H1 (cell line): ENCODE measurements around the gene POLA2. TPM values are rescaled to one million over a fixed set of nuclear protein-coding genes. Genes with fewer than 3 reads are reported as not detected.

Experiments used
- CTCF ChIA-PET: fragments of 300-600 bp; sonication (Branson Sonifier 250); formaldehyde crosslinking; loops from one replicate; lab custom pipeline; 2021; ENCODE audit not compliant: partially characterized antibody; lab: Charles Lee
- POLR2A ChIA-PET: fragments of 300-600 bp; sonication (Branson Sonifier 250); formaldehyde crosslinking; loops from one replicate; lab custom pipeline; 2021; ENCODE audit warnings: inconsistent platforms; ENCODE audit not compliant: partially characterized antibody; lab: Charles Lee
- DNase-seq, 2 experiments: peaks; one replicate each; pipeline versions ENCODE4 v3.0.0 to v3.0.0-alpha.2; 2010 to 2022; ENCODE audit warnings: low spot score in 2 of 2, low read depth in 1 of 2, mixed read lengths in 1 of 2
- FAIRE-seq: peaks from 2 replicates; lab custom pipeline; 2011; peaks lifted over from hg19 to GRCh38; lab: Jason Lieb, UNC
- H2AFZ ChIP-seq: 2 replicates; pipeline ENCODE4 v1.8.1; 2012; ENCODE audit warnings: low read length, inconsistent platforms
- H2AK5ac ChIP-seq: 2 replicates; pipeline ENCODE4 v1.6.1; 2013; ENCODE audit warnings: low read depth, low read length
- H2BK120ac ChIP-seq: replicated peaks from 2 replicates; pipeline ENCODE3; 2013; ENCODE audit warnings: low read depth, low read length, inconsistent platforms
- H2BK12ac ChIP-seq: 2 replicates; pipeline ENCODE4 v1.6.1; 2013; ENCODE audit warnings: low read depth, low read length
- H2BK15ac ChIP-seq: 2 replicates; pipeline ENCODE4 v1.6.1; 2013; ENCODE audit warnings: low read length
- H2BK20ac ChIP-seq: 2 replicates; pipeline ENCODE4 v1.6.1; 2013; ENCODE audit warnings: low read length
- H2BK5ac ChIP-seq: 2 replicates; pipeline ENCODE4 v1.6.1; 2013; ENCODE audit warnings: low read depth, low read length
- H3K14ac ChIP-seq: 2 replicates; pipeline ENCODE4 v1.6.1; 2013; ENCODE audit warnings: inconsistent platforms; ENCODE audit not compliant: insufficient read length
- H3K18ac ChIP-seq: 2 replicates; pipeline ENCODE4 v1.6.1; 2013; ENCODE audit warnings: low read length; ENCODE audit errors: extremely low read depth
- H3K23ac ChIP-seq: 2 replicates; pipeline ENCODE4 v1.6.1; 2013; ENCODE audit warnings: inconsistent platforms; ENCODE audit not compliant: insufficient read length
- H3K23me2 ChIP-seq: 2 replicates; pipeline ENCODE4 v1.6.1; 2013; ENCODE audit warnings: low read depth, low read length
- H3K27ac ChIP-seq: 2 replicates; pipeline ENCODE4 v1.6.1; 2011; ENCODE audit warnings: low read depth, low read length, inconsistent platforms
- H3K27me3 ChIP-seq, 4 experiments: replicated peaks in 1 of 4; 1 replicate in 1 of 4; 2 replicates in 3 of 4; pipeline versions ENCODE4 v1.6.1 to v1.8.1; 2011 to 2013; ENCODE audit warnings: low read length in 3 of 4, mild to moderate bottlenecking in 3 of 4, inconsistent platforms in 2 of 4, mixed read lengths in 2 of 4, moderate library complexity in 1 of 4; ENCODE audit not compliant: control insufficient read depth in 3 of 4, insufficient read depth in 3 of 4; ENCODE audit errors: extremely low read depth in 1 of 4
- H3K36me3 ChIP-seq, 4 experiments: 2 replicates each; pipeline versions ENCODE4 v1.6.1 to v1.8.1; 2011 to 2013; ENCODE audit warnings: mild to moderate bottlenecking in 4 of 4, low read length in 3 of 4, moderate library complexity in 2 of 4, control low read depth in 1 of 4, inconsistent platforms in 1 of 4; ENCODE audit not compliant: insufficient read depth in 4 of 4, control insufficient read depth in 2 of 4
- H3K4ac ChIP-seq: replicated peaks from 2 replicates; pipeline ENCODE3; 2013; ENCODE audit warnings: low read length, low read depth, mixed read lengths, inconsistent platforms; ENCODE audit not compliant: insufficient read length
- H3K4me1 ChIP-seq, 4 experiments: replicated peaks in 1 of 4; 1 replicate in 1 of 4; 2 replicates in 3 of 4; pipeline versions ENCODE4 v1.6.1 to v1.8.1; 2011 to 2013; ENCODE audit warnings: low read length in 3 of 4, inconsistent platforms in 2 of 4, mixed read lengths in 1 of 4; ENCODE audit not compliant: insufficient read depth in 4 of 4, control insufficient read depth in 3 of 4
- H3K4me2 ChIP-seq, 2 experiments: 2 replicates each; pipeline versions ENCODE4 v1.6.1 to v1.8.1; 2011 to 2013; ENCODE audit warnings: low read depth in 2 of 2, low read length in 2 of 2, control low read depth in 1 of 2, inconsistent platforms in 1 of 2, mild to moderate bottlenecking in 1 of 2; ENCODE audit not compliant: insufficient read depth in 1 of 2
- H3K4me3 ChIP-seq, 4 experiments: fragments of 200-600, 300-600 bp in 1 of 4; sonication (generic), shearing (Covaris generic), sonication (Bioruptor Twin) in 1 of 4; 2 replicates each; pipeline versions ENCODE4 v1.5.1 to v1.8.1; 2011 to 2016; ENCODE audit warnings: low read length in 4 of 4, low read depth in 3 of 4, control low read depth in 2 of 4, inconsistent platforms in 2 of 4, mild to moderate bottlenecking in 2 of 4, mixed read lengths in 1 of 4, moderate library complexity in 1 of 4; ENCODE audit not compliant: insufficient read depth in 2 of 4; ENCODE audit errors: extremely low read depth in 1 of 4
- H3K56ac ChIP-seq: replicated peaks from 2 replicates; pipeline ENCODE3; 2013; ENCODE audit warnings: low read depth, mild to moderate bottlenecking, mixed read lengths, low read length, inconsistent platforms; ENCODE audit not compliant: insufficient read length
- H3K79me1 ChIP-seq: 2 replicates; pipeline ENCODE4 v1.6.1; 2013; ENCODE audit warnings: low read depth, low read length, control low read depth
- H3K79me2 ChIP-seq, 2 experiments: 2 replicates each; pipeline versions ENCODE4 v1.6.1 to v1.8.1; 2012 to 2013; ENCODE audit warnings: low read length in 2 of 2, mild to moderate bottlenecking in 2 of 2, inconsistent platforms in 1 of 2; ENCODE audit not compliant: insufficient read depth in 2 of 2, control insufficient read depth in 1 of 2
- H3K9ac ChIP-seq, 4 experiments: replicated peaks in 1 of 4; 1 replicate in 1 of 4; 2 replicates in 3 of 4; pipeline versions ENCODE4 v1.6.1 to v1.8.1; 2011 to 2013; ENCODE audit warnings: low read depth in 3 of 4, low read length in 3 of 4, control low read depth in 2 of 4, mild to moderate bottlenecking in 2 of 4, moderate library complexity in 2 of 4, inconsistent platforms in 1 of 4; ENCODE audit errors: extremely low read depth in 1 of 4
- H3K9me3 ChIP-seq, 2 experiments: 2 replicates each; pipeline versions ENCODE4 v1.6.1 to v1.8.1; 2012 to 2013; ENCODE audit warnings: mild to moderate bottlenecking in 2 of 2, moderate library complexity in 2 of 2, control low read depth in 1 of 2, inconsistent platforms in 1 of 2, low read depth in 1 of 2, low read length in 1 of 2, mixed read lengths in 1 of 2; ENCODE audit not compliant: insufficient read depth in 2 of 2
- H4K20me1 ChIP-seq, 2 experiments: replicated peaks in 1 of 2; 2 replicates each; pipeline versions ENCODE3 to v1.8.1; 2011 to 2013; ENCODE audit warnings: inconsistent platforms in 2 of 2, low read length in 2 of 2, mild to moderate bottlenecking in 1 of 2; ENCODE audit not compliant: insufficient read depth in 2 of 2, control insufficient read depth in 1 of 2
- H4K5ac ChIP-seq: 2 replicates; pipeline ENCODE4 v1.6.1; 2013; ENCODE audit warnings: low read length, low read depth, mixed read lengths, inconsistent platforms; ENCODE audit not compliant: insufficient read length
- H4K8ac ChIP-seq: 2 replicates; pipeline ENCODE4 v1.8.0; 2013; ENCODE audit warnings: mild to moderate bottlenecking, moderate library complexity, low read length, inconsistent platforms; ENCODE audit not compliant: insufficient read depth; ENCODE audit errors: extremely low read depth
- H4K91ac ChIP-seq: replicated peaks from 2 replicates; pipeline ENCODE3; 2013; ENCODE audit warnings: low read length, mixed read lengths, inconsistent platforms; ENCODE audit not compliant: insufficient read length
- POU5F1 ChIP-seq: IDR thresholded peaks from 2 replicates; pipeline ENCODE4 v1.6.1; 2011; ENCODE audit warnings: low read depth, mild to moderate bottlenecking, low read length, moderate library complexity
- SIX5 ChIP-seq: IDR thresholded peaks from 2 replicates; pipeline ENCODE4 v1.6.1; 2011; ENCODE audit warnings: mild to moderate bottlenecking, low read depth, low read length
- WGBS, 2 experiments: shearing (Covaris generic) in 1 of 2; methylation state at CpG; one replicate each; pipeline versions ENCODE4 v1.1.6 to v1.1.7; 2013 to 2015; ENCODE audit warnings: low lambda C conversion rate in 2 of 2, mixed read lengths in 2 of 2, inconsistent platforms in 1 of 2, low coverage in 1 of 2, missing lambda C conversion rate in 1 of 2; ENCODE audit not compliant: insufficient replicate concordance in 2 of 2, insufficient coverage in 1 of 2, insufficient read length in 1 of 2; ENCODE audit errors: extremely low coverage in 1 of 2, missing lambda C conversion rate in 1 of 2; 5-methylcytosine and 5-hydroxymethylcytosine counted together
- polyA plus RNA-seq, 7 experiments: library from polyadenylated mRNA; depleted of rRNA in 3 of 7; stranded (reverse) in 5 of 7; unstranded in 2 of 7; fragments of >200 nt in 5 of 7; fragments of 200-250 nt in 2 of 7; gene quantifications; 1 replicate in 5 of 7; 2 replicates in 1 of 7; 4 replicates in 1 of 7; pipeline versions ENCODE4 v1.2.1 to v1.2.3, GENCODE V29; 2011 to 2013; ENCODE audit warnings: missing spikeins in 2 of 7, mixed read lengths in 2 of 7
- total RNA-seq: library from RNA; stranded (reverse); fragmentation: NEBNext Ultra II Directional; extraction: Animal tissue kit (Norgen Biotek cat#: 25700); gene quantifications from 2 replicates; pipeline ENCODE4 v1.2.1, GENCODE V29; 2021

The POLA2 gene
- total and polyA plus RNA-seq, 2 of the 8 experiments (the other 6 are each of a cell fraction or from before 2014, with no cell fraction given): 31.2 to 55.9 TPM

- no peak for FAIRE-seq
- CTCF ChIA-PET: interaction anchor here (0.6 to 15.4 kb wide), 9 partner anchors 7 to 110 kb away, joined by 3 to 258 read pairs (median 4); no protein-coding TSS in a partner anchor
Measured at GRCh38 chr11:65219930-65220213, 41.9 kb upstream of the POLA2 start.

More at GRCh38 chr11:65219930-65220213, 41.9 kb upstream of the POLA2 start:
- Histone ChIP-seq H3K4me1 (peaks cover 0 to 9% (median 6%) of the 10 kb centered on the region in 4 experiments; a peak in 6 of 7 replicates), H3K27me3 (no peaks in the 10 kb centered on the region), H4K5ac (no peak overlapping the region), H2AFZ (no peak overlapping the region), H2BK12ac (no peak overlapping the region), H3K9me3 (no peaks in the 10 kb centered on the region), H4K20me1 (peaks cover 0 to 3% of the 10 kb centered on the region in 2 experiments), H3K23ac (no peak overlapping the region), H3K27ac (no peak overlapping the region), H3K4me2 (no peak overlapping the region), H2BK5ac (no peak overlapping the region), H2BK120ac (no peak overlapping the region), H4K8ac (no peak overlapping the region), H3K36me3 (peaks cover 0 to 6% (median 2%) of the 10 kb centered on the region in 4 experiments; a peak in 2 of 8 replicates), H3K9ac (no peak overlapping the region; a peak in 1 of 7 replicates), H3K4me3 (no peak overlapping the region), H2AK5ac (no peak overlapping the region), H3K56ac (no peak overlapping the region), H2BK20ac (no peak overlapping the region), H3K18ac (no peak overlapping the region), H3K4ac (no peak overlapping the region), H3K79me2 (peaks cover 0 to 9% of the 10 kb centered on the region in 2 experiments; a peak in 1 of 4 replicates), H3K23me2 (peaks cover 11% of the 10 kb centered on the region; the same call in 1 of the 2 replicates), H4K91ac (no peak overlapping the region), H3K14ac (no peak overlapping the region), H3K79me1 (peaks cover 4% of the 10 kb centered on the region), H2BK15ac (no peak overlapping the region)
- WGBS, 2 experiments: 88% methylated on average over 3 of the region's 3 CpGs; no CpG with 5 or more reads in 1 of the 2 experiments
- no peak for DNase-seq
- POLR2A ChIA-PET: interaction anchor here (0.6 to 18.1 kb wide), 11 partner anchors 11 to 280 kb away, joined by 3 to 324 read pairs (median 4); no protein-coding TSS in a partner anchor
- no peak for TF ChIP-seq POU5F1
- TF ChIP-seq SIX5: no peak
